DMS79 treated with DMSO at 0.1 percent for 48 hours (cell line): ENCODE results near the gene MED31.
"Not testable (repeated sequence)": the region's sequence is repeated elsewhere in the genome, so short reads cannot be mapped to it uniquely, and the experiment has no call there.

ENCODE experiments used
- DNase-seq: peaks from one replicate; lab custom pipeline; 2025; lab: John Stamatoyannopoulos, UW

The MED31 gene

GRCh38 chr17:6626616-6627015 lies 24.8 kb downstream of the MED31 start:
- no peak for DNase-seq

- DNase-seq = no peak
Measured at GRCh38 chr17:6623941-6624340, 27.5 kb downstream of the MED31 start.

GRCh38 chr17:6611231-6611630 lies 40.2 kb downstream of the MED31 start:
- DNase-seq = no peak

GRCh38 chr17:6610011-6610410 lies 41.4 kb downstream of the MED31 start:
- no peak for DNase-seq

- no peak for DNase-seq
Measured at GRCh38 chr17:6608321-6608720, 43.1 kb downstream of the MED31 start.

- no peak for DNase-seq
Measured at GRCh38 chr17:6605142-6605541, 46.3 kb downstream of the MED31 start.

- DNase-seq = peak; percentile 5
Measured at GRCh38 chr17:6603744-6604325, 47.6 kb downstream of the MED31 start.

- no peak for DNase-seq
Measured at GRCh38 chr17:6602141-6602540, 49.3 kb downstream of the MED31 start.

- no peak for DNase-seq
Measured at GRCh38 chr17:6599364-6599763, 52.0 kb downstream of the MED31 start.

- DNase-seq = no peak
Measured at GRCh38 chr17:6597727-6598126, 53.7 kb downstream of the MED31 start.

GRCh38 chr17:6596941-6597340 lies 54.5 kb downstream of the MED31 start:
- DNase-seq = no peak

GRCh38 chr17:6596511-6596910 lies 54.9 kb downstream of the MED31 start:
- DNase-seq = no peak

- no peak for DNase-seq
Measured at GRCh38 chr17:6596081-6596480, 55.3 kb downstream of the MED31 start.

GRCh38 chr17:6593371-6593770 lies 58.0 kb downstream of the MED31 start:
- not testable (repeated sequence) for DNase-seq
